ENCODE data around the gene FBH1.

- TF ChIP-seq CTCF (IDR thresholded peaks at IDR 0.05) (no peak), POLR2AphosphoS5 (IDR thresholded peaks at IDR 0.05; ENCODE audit: low read depth, low read length) (no peak)
These were observed 75.2 kb downstream of the FBH1 start for GRCh38 chr10:5965266-5965665.
